ENCODE measurements around the gene MRPL33.
A peak's percentile ranks its signal among the peaks of the same experiment; 100 is the strongest.

MRPL33 gene

GRCh38 chr2:27776097-27776496 is 4.6 kb downstream of the MRPL33 start:
- no peak for DNase-seq (ENCODE audit: low read depth in 2 of 2)

GRCh38 chr2:27776696-27777095 is 5.2 kb downstream of the MRPL33 start:
- DNase-seq (ENCODE audit: low read depth in 2 of 2): no peak

- DNase-seq (ENCODE audit: low read depth in 2 of 2): no peak
These were observed 8.0 kb downstream of the MRPL33 start for GRCh38 chr2:27779417-27780055.

- no peak for DNase-seq (ENCODE audit: low read depth in 2 of 2)
These were observed 10.0 kb downstream of the MRPL33 start for GRCh38 chr2:27781496-27781895.

- no peak for DNase-seq (ENCODE audit: low read depth in 2 of 2)
These were observed 11.2 kb downstream of the MRPL33 start for GRCh38 chr2:27782701-27783100.

- DNase-seq (ENCODE audit: low read depth in 2 of 2): no peak
These were observed 19.3 kb downstream of the MRPL33 start for GRCh38 chr2:27790796-27791195.

GRCh38 chr2:27792759-27793158 is 21.2 kb downstream of the MRPL33 start:
- peak; percentile 60 to 62 for DNase-seq (ENCODE audit: low read depth in 2 of 2)

- no peak for DNase-seq (ENCODE audit: low read depth in 2 of 2)
These were observed 23.7 kb downstream of the MRPL33 start for GRCh38 chr2:27795093-27795834.

GRCh38 chr2:27795868-27796277 is 24.4 kb downstream of the MRPL33 start:
- no peak for DNase-seq (ENCODE audit: low read depth in 2 of 2)

GRCh38 chr2:27796791-27797765 is 25.6 kb downstream of the MRPL33 start:
- no peak for DNase-seq (ENCODE audit: low read depth in 2 of 2)

- no peak for DNase-seq (ENCODE audit: low read depth in 2 of 2)
These were observed 26.3 kb downstream of the MRPL33 start for GRCh38 chr2:27797841-27798240.

- no peak for DNase-seq (ENCODE audit: low read depth in 2 of 2)
These were observed 27.0 kb downstream of the MRPL33 start for GRCh38 chr2:27798486-27798885.

- peak; percentile 100 for DNase-seq (ENCODE audit: low read depth in 2 of 2)
These were observed 27.6 kb downstream of the MRPL33 start for GRCh38 chr2:27798948-27799645.

GRCh38 chr2:27799646-27800010 is 28.1 kb downstream of the MRPL33 start:
- DNase-seq (ENCODE audit: low read depth in 2 of 2): no peak

- DNase-seq (ENCODE audit: low read depth in 2 of 2): no peak
These were observed 29.3 kb downstream of the MRPL33 start for GRCh38 chr2:27800856-27801255.

GRCh38 chr2:27802547-27802946 is 31.0 kb downstream of the MRPL33 start:
- no peak for DNase-seq (ENCODE audit: low read depth in 2 of 2)

GRCh38 chr2:27803046-27803445 is 31.5 kb downstream of the MRPL33 start:
- no peak for DNase-seq (ENCODE audit: low read depth in 2 of 2)

- DNase-seq (ENCODE audit: low read depth in 2 of 2): peak; percentile 51 to 56
These were observed 32.6 kb downstream of the MRPL33 start for GRCh38 chr2:27804146-27804545.

GRCh38 chr2:27805180-27805579 is 33.7 kb downstream of the MRPL33 start:
- no peak for DNase-seq (ENCODE audit: low read depth in 2 of 2)

- DNase-seq (ENCODE audit: low read depth in 2 of 2): no peak
These were observed 35.0 kb downstream of the MRPL33 start for GRCh38 chr2:27806311-27807059.

- DNase-seq (ENCODE audit: low read depth in 2 of 2): no peak
These were observed 36.0 kb downstream of the MRPL33 start for GRCh38 chr2:27807476-27807875.
